Gastrocnemius medialis (tissue), 4 donors: ENCODE data around the gene FMN2. TPM values are rescaled to one million over a fixed set of nuclear protein-coding genes. Genes with fewer than 3 reads are reported as not detected.

Source experiments
- ATAC-seq, 2 donors: fragments of 150-250 bp; one replicate each; pipeline ENCODE4 v1.9.1; 2016
- DNase-seq, 2 donors: peaks; one replicate each; pipeline ENCODE4 v3.0.0-alpha.2; 2019
- H3K27ac ChIP-seq, 4 donors: fragments of 200-600 bp; sonication (generic); 1 replicate in 1 of 4; 2 replicates in 3 of 4; pipeline ENCODE4 v1.5.1; 2016 to 2018; ENCODE audit warnings: mild to moderate bottlenecking in 2 of 4, moderate library complexity in 1 of 4
- H3K27me3 ChIP-seq, 3 donors: fragments of 200-600 bp; sonication (generic) in 2 of 3; 1 replicate in 1 of 3; 2 replicates in 2 of 3; pipeline versions ENCODE4 v1.5.1 to v1.6.0; 2016 to 2019; ENCODE audit warnings: mild to moderate bottlenecking in 1 of 3, moderate library complexity in 1 of 3
- H3K36me3 ChIP-seq, 2 donors: fragments of 200-600 bp; sonication (generic) in 1 of 2; one replicate each; pipeline ENCODE4 v1.5.1; 2017 to 2018
- H3K4me1 ChIP-seq, 2 donors: fragments of 200-600 bp; sonication (generic) in 1 of 2; one replicate each; pipeline ENCODE4 v1.5.1; 2016 to 2017; ENCODE audit warnings: mild to moderate bottlenecking in 2 of 2
- H3K4me3 ChIP-seq, 4 donors: fragments of 200-600 bp; sonication (generic) in 3 of 4; 1 replicate in 1 of 4; 2 replicates in 3 of 4; pipeline ENCODE4 v1.5.1; 2016 to 2019; ENCODE audit warnings: mild to moderate bottlenecking in 2 of 4
- H3K9me3 ChIP-seq, 3 donors: fragments of 200-600 bp; sonication (generic) in 2 of 3; 1 replicate in 1 of 3; 2 replicates in 2 of 3; pipeline ENCODE4 v1.5.1; 2016 to 2019
- CTCF ChIP-seq, 5 experiments: fragments of 450-650 bp in 3 of 5; fragments of 200-600 bp in 2 of 5; sonication (generic) in 2 of 5; IDR thresholded peaks in 4 of 5; conservative IDR thresholded peaks in 1 of 5; 1 replicate in 4 of 5; 2 replicates in 1 of 5; pipeline ENCODE4 v1.5.1; 2016 to 2019; ENCODE audit warnings: antibody characterized with exemption in 5 of 5, mild to moderate bottlenecking in 3 of 5, moderate library complexity in 3 of 5
- POLR2A ChIP-seq, 2 donors: fragments of 450-650 bp; IDR thresholded peaks; one replicate each; pipeline ENCODE4 v1.6.1; 2017; ENCODE audit warnings: antibody characterized with exemption in 2 of 2, mild to moderate bottlenecking in 2 of 2, moderate library complexity in 2 of 2
- in situ Hi-C, 4 donors: fragments of 200-750 bp; cut with MboI; loops; one replicate each; pipeline versions ENCODE4 v1.15.0 to v1.8.0; 2017; ENCODE audit warnings: low sequenced_read_pairs in 4 of 4
- intact Hi-C: fragments of 100-400 bp; cut with DNase I; formaldehyde crosslinking; loops from one replicate; pipeline ENCODE4 v1.15.1; 2023; ENCODE audit warnings: low total_unique reads
- total RNA-seq, 4 donors: library from RNA; depleted of rRNA; stranded (reverse); fragments of >200 nt; gene quantifications; one replicate each; pipeline versions ENCODE4 v1.1.0 to v1.2.3, GENCODE V29; 2016

FMN2 gene
- total RNA-seq, 4 donors from 2014 or later = 0.51 TPM; not detected in 3

- Histone ChIP-seq H3K27ac (no peak overlapping the region), H3K36me3 (no peaks in the 10 kb centered on the region), H3K9me3 (no peaks in the 10 kb centered on the region), H3K4me1 (no peaks in the 10 kb centered on the region), H3K27me3 (no peaks in the 10 kb centered on the region), H3K4me3 (no peak overlapping the region)
- intact Hi-C loops = no loop called here
- ATAC-seq = no peak
- TF ChIP-seq CTCF (IDR thresholded peaks at IDR 0.05 in 4 of 5, conservative IDR thresholded peaks at IDR 0.05 in 1 of 5) (no peak), POLR2A (IDR thresholded peaks at IDR 0.05) (no peak)
- DNase-seq = no peak
- in situ Hi-C loops = loop anchor here in 1 of 4 donors (25.0 kb wide), 1 partner anchor 489 kb away; no protein-coding TSS in a partner anchor
Observed at GRCh38 chr1:240198376-240198775, 106.7 kb downstream of the FMN2 start.

GRCh38 chr1:240199758-240200645, 108.3 kb downstream of the FMN2 start:
- no peaks in the 10 kb centered on the region for H3K36me3 ChIP-seq
- DNase-seq (no peak), ATAC-seq (no peak)
- intact Hi-C loops (no loop called here), in situ Hi-C loops (loop anchor here in 1 of 4 donors (25.0 kb wide), 1 partner anchor 487 kb away; no protein-coding TSS in a partner anchor)
- no peaks in the 10 kb centered on the region for H3K27me3 ChIP-seq
- no peak for TF ChIP-seq POLR2A (IDR thresholded peaks at IDR 0.05)
- TF ChIP-seq CTCF (IDR thresholded peaks at IDR 0.05 in 4 of 5, conservative IDR thresholded peaks at IDR 0.05 in 1 of 5) = no peak
- no peak overlapping the region for H3K4me3 ChIP-seq
- no peaks in the 10 kb centered on the region for H3K4me1 ChIP-seq
- H3K27ac ChIP-seq = no peak overlapping the region
- no peaks in the 10 kb centered on the region for H3K9me3 ChIP-seq

GRCh38 chr1:240201931-240202330, 110.2 kb downstream of the FMN2 start:
- TF ChIP-seq POLR2A (IDR thresholded peaks at IDR 0.05) (no peak), CTCF (IDR thresholded peaks at IDR 0.05 in 4 of 5, conservative IDR thresholded peaks at IDR 0.05 in 1 of 5) (no peak)
- Histone ChIP-seq H3K36me3 (no peaks in the 10 kb centered on the region), H3K9me3 (no peaks in the 10 kb centered on the region), H3K27me3 (no peaks in the 10 kb centered on the region), H3K27ac (no peak overlapping the region), H3K4me1 (no peaks in the 10 kb centered on the region), H3K4me3 (no peak overlapping the region)
- no peak for DNase-seq
- intact Hi-C loops (no loop called here), in situ Hi-C loops (no loop called here)
- ATAC-seq = no peak

GRCh38 chr1:240207073-240207709, 115.5 kb downstream of the FMN2 start:
- in situ Hi-C loops (no loop called here), intact Hi-C loops (no loop called here)
- no peak for TF ChIP-seq POLR2A (IDR thresholded peaks at IDR 0.05)
- no peak for TF ChIP-seq CTCF (IDR thresholded peaks at IDR 0.05 in 4 of 5, conservative IDR thresholded peaks at IDR 0.05 in 1 of 5)

More at GRCh38 chr1:240207073-240207709, 115.5 kb downstream of the FMN2 start:
- H3K27me3 ChIP-seq = no peaks in the 10 kb centered on the region
- no peak for DNase-seq
- no peaks in the 10 kb centered on the region for H3K9me3 ChIP-seq
- H3K36me3 ChIP-seq = no peaks in the 10 kb centered on the region
- no peak for ATAC-seq
- H3K4me3 ChIP-seq = no peak overlapping the region
- H3K4me1 ChIP-seq = no peaks in the 10 kb centered on the region
- no peak overlapping the region for H3K27ac ChIP-seq
